B cell (primary cell): ENCODE data around the gene CEP41.

Experiments
- EZH2 ChIP-seq: IDR thresholded peaks from 2 replicates; pipeline ENCODE4 v1.6.1; 2012; ENCODE audit warnings: borderline replicate concordance, low read depth, mild to moderate bottlenecking, moderate library complexity, low read length; ENCODE audit not compliant: insufficient read depth, poor library complexity, severe bottlenecking
- TF ChIP-seq, protein P1 (sequence below): fragments of 200-600 bp; IDR thresholded peaks from one replicate; pipeline ENCODE4 v1.8.0; 2022; ENCODE audit warnings: antibody characterized with exemption, mild to moderate bottlenecking

DNA sequence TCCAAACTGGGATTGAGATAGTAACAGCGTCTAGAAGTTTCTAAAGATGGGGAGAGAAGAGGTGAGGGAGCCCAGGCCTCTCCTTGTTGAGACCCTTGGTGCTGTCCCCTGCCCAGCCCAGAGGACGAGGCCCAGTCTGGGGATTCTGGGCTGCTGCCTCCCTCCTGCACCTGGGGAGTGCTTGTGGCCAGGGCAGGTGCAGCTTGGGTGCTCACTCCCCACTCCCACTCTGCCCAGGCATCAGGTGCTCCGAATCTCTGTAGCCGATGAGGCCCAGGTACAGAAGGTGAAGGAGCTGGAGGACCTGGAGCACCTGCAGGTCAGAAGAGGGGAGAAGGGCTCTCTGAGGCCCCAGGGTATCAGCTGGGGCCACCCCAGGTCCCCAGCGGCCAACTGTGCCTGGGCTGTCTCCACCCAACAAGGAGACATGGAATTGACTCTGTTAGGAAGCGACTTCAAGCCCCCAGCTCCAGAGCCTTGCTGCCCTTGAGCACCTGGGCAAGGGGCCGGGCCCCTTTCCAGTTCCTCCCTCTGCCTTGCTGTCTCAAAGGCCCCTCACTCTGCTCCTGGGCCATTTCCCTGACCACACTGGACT is 59.9 kb downstream of the CEP41 start:
- TF ChIP-seq, protein P1, sequence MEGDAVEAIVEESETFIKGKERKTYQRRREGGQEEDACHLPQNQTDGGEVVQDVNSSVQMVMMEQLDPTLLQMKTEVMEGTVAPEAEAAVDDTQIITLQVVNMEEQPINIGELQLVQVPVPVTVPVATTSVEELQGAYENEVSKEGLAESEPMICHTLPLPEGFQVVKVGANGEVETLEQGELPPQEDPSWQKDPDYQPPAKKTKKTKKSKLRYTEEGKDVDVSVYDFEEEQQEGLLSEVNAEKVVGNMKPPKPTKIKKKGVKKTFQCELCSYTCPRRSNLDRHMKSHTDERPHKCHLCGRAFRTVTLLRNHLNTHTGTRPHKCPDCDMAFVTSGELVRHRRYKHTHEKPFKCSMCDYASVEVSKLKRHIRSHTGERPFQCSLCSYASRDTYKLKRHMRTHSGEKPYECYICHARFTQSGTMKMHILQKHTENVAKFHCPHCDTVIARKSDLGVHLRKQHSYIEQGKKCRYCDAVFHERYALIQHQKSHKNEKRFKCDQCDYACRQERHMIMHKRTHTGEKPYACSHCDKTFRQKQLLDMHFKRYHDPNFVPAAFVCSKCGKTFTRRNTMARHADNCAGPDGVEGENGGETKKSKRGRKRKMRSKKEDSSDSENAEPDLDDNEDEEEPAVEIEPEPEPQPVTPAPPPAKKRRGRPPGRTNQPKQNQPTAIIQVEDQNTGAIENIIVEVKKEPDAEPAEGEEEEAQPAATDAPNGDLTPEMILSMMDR, result no peak
- TF ChIP-seq EZH2, result no peak
